HG03045 (cell line): ENCODE measurements around the gene TMA7B.

Source experiments
- ATAC-seq: cut with Tn5 transposase; IDR thresholded peaks from one replicate; pipeline ENCODE4 v1.9.1; 2021; ENCODE audit warnings: mild to moderate bottlenecking, moderate library complexity; ENCODE audit not compliant: unreplicated experiment

TMA7B gene

GRCh38 chr22:39932918-39933649 lies 27.1 kb upstream of the TMA7B start:
- ATAC-seq, result no peak

GRCh38 chr22:39933741-39934140 lies 26.5 kb upstream of the TMA7B start:
- no peak for ATAC-seq

GRCh38 chr22:39935116-39935515 lies 25.1 kb upstream of the TMA7B start:
- ATAC-seq, result no peak

- ATAC-seq, result no peak
Measured at GRCh38 chr22:39935612-39936011, 24.6 kb upstream of the TMA7B start.

GRCh38 chr22:39936523-39937145 lies 23.6 kb upstream of the TMA7B start:
- no peak for ATAC-seq

GRCh38 chr22:39937906-39938305 lies 22.3 kb upstream of the TMA7B start:
- ATAC-seq, result no peak

GRCh38 chr22:39938509-39939111 lies 21.6 kb upstream of the TMA7B start:
- no peak for ATAC-seq

- no peak for ATAC-seq
Measured at GRCh38 chr22:39939830-39940229, 20.4 kb upstream of the TMA7B start.

- ATAC-seq, result no peak
Measured at GRCh38 chr22:39940757-39941305, 19.4 kb upstream of the TMA7B start.

GRCh38 chr22:39941601-39942000 lies 18.6 kb upstream of the TMA7B start:
- ATAC-seq, result no peak

GRCh38 chr22:39942439-39943230 lies 17.6 kb upstream of the TMA7B start:
- ATAC-seq, result no peak

GRCh38 chr22:39943337-39943736 lies 16.9 kb upstream of the TMA7B start:
- ATAC-seq, result no peak

- no peak for ATAC-seq
Measured at GRCh38 chr22:39943953-39944872, 16.0 kb upstream of the TMA7B start.

GRCh38 chr22:39946126-39946502 lies 14.1 kb upstream of the TMA7B start:
- ATAC-seq, result no peak

- no peak for ATAC-seq
Measured at GRCh38 chr22:39946503-39947219, 13.5 kb upstream of the TMA7B start.

GRCh38 chr22:39947220-39948216 lies 12.7 kb upstream of the TMA7B start:
- no peak for ATAC-seq

GRCh38 chr22:39949964-39950737 lies 10.0 kb upstream of the TMA7B start:
- no peak for ATAC-seq
